ENCODE data around the gene MLIP. TPM values are rescaled to one million over a fixed set of nuclear protein-coding genes. Genes with fewer than 3 reads are reported as not detected.

The MLIP gene
- total RNA-seq, 4 donors from 2014 or later: 8.8 to 32.1 (median 15.3) TPM; not detected in 1

DNA sequence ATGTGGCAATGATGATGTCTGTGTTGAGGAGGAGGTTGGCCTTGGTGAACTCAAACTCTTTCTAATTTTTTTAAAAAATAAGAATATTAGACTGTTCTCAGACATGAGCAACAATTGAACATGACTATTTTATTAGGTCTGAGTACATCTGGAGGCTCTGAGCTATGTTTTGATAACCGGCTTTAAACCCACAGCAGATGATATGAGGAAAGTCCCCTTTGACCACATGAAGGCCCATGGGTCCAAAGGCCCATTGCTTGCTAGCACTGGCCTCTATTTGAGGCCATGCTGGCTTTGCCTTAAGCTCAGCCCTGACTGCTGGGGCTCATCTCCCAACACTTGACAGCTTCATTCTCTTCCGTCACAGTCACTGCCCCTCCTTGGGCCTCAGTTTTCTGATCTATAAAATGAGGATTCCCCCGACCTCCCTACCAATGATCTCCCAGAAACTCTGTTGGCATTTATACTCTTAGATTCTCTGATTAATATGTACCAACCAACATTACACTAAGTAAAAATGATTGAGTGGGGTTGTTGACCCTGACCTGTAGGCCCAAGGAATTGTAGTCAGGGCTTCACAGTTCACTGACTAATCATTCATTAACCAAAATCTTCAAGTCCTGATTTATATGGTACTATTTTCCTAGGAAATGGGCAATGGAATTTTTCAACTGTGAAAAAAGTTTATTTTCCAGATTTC, 173.1 kb downstream of the MLIP start:
- Histone ChIP-seq H3K4me1 (no peaks in the 10 kb centered on the region), H3K27me3 (no peaks in the 10 kb centered on the region), H3K36me3 (no peaks in the 10 kb centered on the region), H3K4me3 (no peak overlapping the region), H3K27ac (no peak overlapping the region), H3K9me3 (no peaks in the 10 kb centered on the region)
- DNase-seq: peak in 1 of 3 donors; percentile 45
- TF ChIP-seq, protein P1, sequence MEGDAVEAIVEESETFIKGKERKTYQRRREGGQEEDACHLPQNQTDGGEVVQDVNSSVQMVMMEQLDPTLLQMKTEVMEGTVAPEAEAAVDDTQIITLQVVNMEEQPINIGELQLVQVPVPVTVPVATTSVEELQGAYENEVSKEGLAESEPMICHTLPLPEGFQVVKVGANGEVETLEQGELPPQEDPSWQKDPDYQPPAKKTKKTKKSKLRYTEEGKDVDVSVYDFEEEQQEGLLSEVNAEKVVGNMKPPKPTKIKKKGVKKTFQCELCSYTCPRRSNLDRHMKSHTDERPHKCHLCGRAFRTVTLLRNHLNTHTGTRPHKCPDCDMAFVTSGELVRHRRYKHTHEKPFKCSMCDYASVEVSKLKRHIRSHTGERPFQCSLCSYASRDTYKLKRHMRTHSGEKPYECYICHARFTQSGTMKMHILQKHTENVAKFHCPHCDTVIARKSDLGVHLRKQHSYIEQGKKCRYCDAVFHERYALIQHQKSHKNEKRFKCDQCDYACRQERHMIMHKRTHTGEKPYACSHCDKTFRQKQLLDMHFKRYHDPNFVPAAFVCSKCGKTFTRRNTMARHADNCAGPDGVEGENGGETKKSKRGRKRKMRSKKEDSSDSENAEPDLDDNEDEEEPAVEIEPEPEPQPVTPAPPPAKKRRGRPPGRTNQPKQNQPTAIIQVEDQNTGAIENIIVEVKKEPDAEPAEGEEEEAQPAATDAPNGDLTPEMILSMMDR (IDR thresholded peaks at IDR 0.05): no peak
- no peak for TF ChIP-seq POLR2A (IDR thresholded peaks at IDR 0.05)

DNA sequence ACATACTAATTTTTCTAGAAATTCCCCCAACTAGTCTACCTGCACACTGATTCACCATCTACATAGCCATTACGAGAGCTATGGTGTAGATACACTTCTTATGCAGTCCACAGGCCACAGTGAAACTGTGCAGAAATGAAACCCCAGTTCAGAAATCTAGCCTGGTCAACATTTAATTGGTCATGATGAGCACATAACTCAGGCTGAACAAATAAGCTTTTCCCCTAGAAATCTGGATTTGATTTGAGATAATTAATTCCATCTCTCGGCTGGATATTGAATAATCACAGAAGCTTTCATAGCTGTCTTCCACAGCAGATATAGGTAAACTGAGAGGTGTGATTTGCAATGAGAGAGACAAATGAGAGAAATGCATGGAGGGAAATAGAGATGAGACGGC, 174.4 kb downstream of the MLIP start:
- H3K9me3 ChIP-seq: no peaks in the 10 kb centered on the region
- H3K36me3 ChIP-seq: no peaks in the 10 kb centered on the region
- no peaks in the 10 kb centered on the region for H3K4me1 ChIP-seq
- H3K4me3 ChIP-seq: no peak overlapping the region
- no peak for DNase-seq
- TF ChIP-seq, protein P1 (IDR thresholded peaks at IDR 0.05): no peak
- no peak for TF ChIP-seq POLR2A (IDR thresholded peaks at IDR 0.05)
- H3K27me3 ChIP-seq: no peaks in the 10 kb centered on the region
- H3K27ac ChIP-seq: no peak overlapping the region

DNA sequence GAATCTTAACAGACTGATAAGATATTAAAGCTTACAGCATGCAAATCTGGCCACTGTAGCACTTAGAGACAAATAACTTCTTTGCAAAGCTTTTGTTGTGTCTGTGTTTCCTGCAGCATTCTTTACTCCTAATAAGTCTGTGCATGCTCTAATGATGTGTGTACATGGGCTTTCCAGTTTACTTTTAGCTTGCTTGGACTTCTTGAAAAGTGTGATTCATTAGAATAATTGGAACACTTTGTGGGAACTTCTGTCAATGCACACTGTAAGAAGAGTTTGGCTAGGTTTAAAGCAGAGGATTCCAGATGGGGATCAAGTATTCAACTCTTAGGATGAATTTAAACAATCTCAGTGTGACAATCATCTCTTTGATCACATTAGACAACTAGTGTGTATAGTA, 174.9 kb downstream of the MLIP start:
- TF ChIP-seq, protein P1 (IDR thresholded peaks at IDR 0.05): no peak
- TF ChIP-seq POLR2A (IDR thresholded peaks at IDR 0.05): no peak
- H3K36me3 ChIP-seq: no peaks in the 10 kb centered on the region
- DNase-seq: no peak
- no peak overlapping the region for H3K4me3 ChIP-seq
- H3K9me3 ChIP-seq: no peaks in the 10 kb centered on the region
- H3K27ac ChIP-seq: no peak overlapping the region
- no peaks in the 10 kb centered on the region for H3K4me1 ChIP-seq
- no peaks in the 10 kb centered on the region for H3K27me3 ChIP-seq

DNA sequence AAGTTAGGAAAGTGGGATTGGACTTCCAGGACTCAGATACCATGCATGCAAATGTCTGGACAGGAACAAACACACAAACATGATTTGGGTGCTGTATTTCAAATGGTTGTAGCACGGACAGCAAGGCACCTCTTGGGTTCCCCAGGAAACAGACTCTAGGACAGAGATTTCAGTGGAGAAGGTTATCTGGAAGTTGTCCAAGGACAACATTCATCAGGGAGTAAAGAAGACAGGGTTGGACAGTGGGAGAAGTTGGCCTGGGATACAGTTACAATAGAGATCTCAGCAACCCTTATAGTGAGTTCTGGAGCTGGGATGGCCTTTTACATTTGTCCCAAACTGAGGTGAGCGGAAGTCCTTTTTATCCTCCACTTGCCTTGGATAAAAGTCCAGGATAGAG, 177.2 kb downstream of the MLIP start:
- Histone ChIP-seq H3K4me1 (no peaks in the 10 kb centered on the region), H3K27me3 (no peaks in the 10 kb centered on the region), H3K27ac (no peak overlapping the region), H3K36me3 (no peaks in the 10 kb centered on the region), H3K4me3 (no peak overlapping the region), H3K9me3 (no peaks in the 10 kb centered on the region)
- TF ChIP-seq POLR2A (IDR thresholded peaks at IDR 0.05): no peak
- TF ChIP-seq, protein P1 (IDR thresholded peaks at IDR 0.05): no peak
- DNase-seq: no peak

DNA sequence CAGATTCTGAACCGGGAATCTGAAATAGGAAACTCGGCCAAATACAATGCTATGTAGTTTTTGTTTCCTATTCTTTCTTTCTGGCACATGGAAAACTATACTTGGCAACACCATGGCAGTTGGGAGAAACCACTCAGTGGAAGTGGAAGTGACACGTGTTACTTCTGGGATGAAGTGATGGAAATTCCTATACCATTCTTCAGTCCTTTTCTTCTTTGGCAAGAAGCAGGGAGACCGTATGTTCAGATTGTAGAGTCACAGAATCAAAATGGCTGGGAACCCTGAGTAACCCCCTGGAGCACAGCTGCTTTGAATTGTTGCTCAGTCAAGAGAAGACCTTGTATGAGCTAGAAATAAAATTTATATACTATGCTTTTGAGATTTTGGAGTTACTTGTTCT, 178.2 kb downstream of the MLIP start:
- no peak overlapping the region for H3K4me3 ChIP-seq
- no peak overlapping the region for H3K27ac ChIP-seq
- no peaks in the 10 kb centered on the region for H3K27me3 ChIP-seq
- no peaks in the 10 kb centered on the region for H3K9me3 ChIP-seq
- TF ChIP-seq, protein P1 (IDR thresholded peaks at IDR 0.05): no peak
- TF ChIP-seq POLR2A (IDR thresholded peaks at IDR 0.05): no peak
- no peak for DNase-seq
- H3K4me1 ChIP-seq: no peaks in the 10 kb centered on the region
- H3K36me3 ChIP-seq: no peaks in the 10 kb centered on the region

All from Peyer's patch (tissue), 4 donors.